SK-N-SH (cell line): ENCODE results near the gene BSPRY. TPM values are rescaled to one million over a fixed set of nuclear protein-coding genes. Genes with fewer than 3 reads are reported as not detected.

Experiments
- CTCF ChIA-PET: fragments of 300-600, 350-600 bp; formaldehyde crosslinking; extraction: SDS; loops from one replicate; lab custom pipeline; 2021; lab: Yijun Ruan, JAX
- POLR2A ChIA-PET: fragments of 350-600 bp; sonication (Branson Sonifier 250); formaldehyde crosslinking; extraction: SDS; loops from one replicate; lab custom pipeline; 2020; ENCODE audit warnings: antibody characterized with exemption, inconsistent platforms; lab: Yijun Ruan, JAX
- DNase-seq: peaks from one replicate; pipeline ENCODE4 v3.0.0; 2012
- H2AFZ ChIP-seq: fragments of 200-600 bp; sonication (generic); 2 replicates; pipeline ENCODE4 v1.8.1; 2016; ENCODE audit warnings: antibody characterized with exemption, mild to moderate bottlenecking, low read depth
- H3F3A ChIP-seq: fragments of 200-600 bp; sonication (generic); replicated peaks from 2 replicates; pipeline ENCODE3; 2016; ENCODE audit warnings: antibody characterized with exemption, mild to moderate bottlenecking; ENCODE audit not compliant: insufficient read depth
- H3K27ac ChIP-seq, 2 experiments: fragments of 200-500 bp in 1 of 2; fragments of 200-600 bp in 1 of 2; sonication (Bioruptor generic) in 1 of 2; sonication (generic), shearing (Covaris generic) in 1 of 2; 2 replicates each; pipeline versions ENCODE4 v1.5.1 to v1.6.1; 2014 to 2016; ENCODE audit warnings: low read depth in 2 of 2, inconsistent platforms in 1 of 2, low read length in 1 of 2, mild to moderate bottlenecking in 1 of 2, mixed read lengths in 1 of 2
- H3K27me3 ChIP-seq: fragments of 200-600 bp; sonication (generic), shearing (Covaris generic); 2 replicates; pipeline ENCODE4 v1.6.1; 2016; ENCODE audit warnings: mixed run types; ENCODE audit not compliant: insufficient read depth
- H3K36me3 ChIP-seq, 2 experiments: fragments of 200-500 bp in 1 of 2; fragments of 200-600 bp in 1 of 2; sonication (Bioruptor generic) in 1 of 2; sonication (generic) in 1 of 2; replicated peaks in 1 of 2; 2 replicates each; pipeline versions ENCODE3 to v1.5.1; 2014 to 2016; ENCODE audit warnings: low read length in 1 of 2, mild to moderate bottlenecking in 1 of 2; ENCODE audit not compliant: insufficient read depth in 2 of 2, control insufficient read depth in 1 of 2
- H3K4me1 ChIP-seq, 2 experiments: fragments of 200-500 bp in 1 of 2; fragments of 200-600 bp in 1 of 2; sonication (Bioruptor generic) in 1 of 2; sonication (generic), shearing (Covaris generic) in 1 of 2; 2 replicates each; pipeline versions ENCODE4 v1.5.1 to v1.6.1; 2014 to 2016; ENCODE audit warnings: low read depth in 1 of 2, low read length in 1 of 2, mixed run types in 1 of 2; ENCODE audit not compliant: insufficient read depth in 2 of 2, control insufficient read depth in 1 of 2
- H3K4me2 ChIP-seq: fragments of 200-600 bp; sonication (generic), shearing (Covaris generic); 2 replicates; pipeline ENCODE4 v1.6.1; 2017; ENCODE audit warnings: mixed run types
- H3K4me3 ChIP-seq, 2 experiments: fragments of 200-500 bp in 1 of 2; fragments of 200-600 bp in 1 of 2; sonication (Bioruptor generic) in 1 of 2; sonication (generic), shearing (Covaris generic) in 1 of 2; 2 replicates each; pipeline versions ENCODE4 v1.5.1 to v1.8.1; 2014 to 2016; ENCODE audit warnings: low read depth in 2 of 2, inconsistent platforms in 1 of 2, low read length in 1 of 2, mild to moderate bottlenecking in 1 of 2, mixed read lengths in 1 of 2, moderate library complexity in 1 of 2
- H3K79me2 ChIP-seq: fragments of 200-600 bp; sonication (generic); 2 replicates; pipeline ENCODE4 v1.8.1; 2017; ENCODE audit warnings: mild to moderate bottlenecking; ENCODE audit not compliant: insufficient read depth
- H3K9ac ChIP-seq: fragments of 200-600 bp; sonication (generic); 2 replicates; pipeline ENCODE4 v1.6.1; 2017; ENCODE audit warnings: mixed run types
- H3K9me2 ChIP-seq: fragments of 200-600 bp; sonication (generic); 2 replicates; pipeline ENCODE4 v1.6.1; 2017; ENCODE audit warnings: mixed run types
- H3K9me3 ChIP-seq: fragments of 200-600 bp; sonication (generic); 2 replicates; pipeline ENCODE4 v1.6.1; 2017; ENCODE audit warnings: mixed run types, mild to moderate bottlenecking, moderate library complexity
- H4K20me1 ChIP-seq: fragments of 200-600 bp; sonication (generic); 2 replicates; pipeline ENCODE4 v1.6.1; 2017; ENCODE audit warnings: mild to moderate bottlenecking, mixed run types; ENCODE audit not compliant: insufficient read depth
- EZH2phosphoT487 ChIP-seq: fragments of 200-600 bp; sonication (generic); IDR thresholded peaks from 2 replicates; pipeline ENCODE4 v1.6.1; 2017; ENCODE audit warnings: low read depth, mixed run types, mild to moderate bottlenecking, antibody characterized with exemption, moderate library complexity, borderline replicate concordance
- FOSL2 ChIP-seq: IDR thresholded peaks from 2 replicates; pipeline ENCODE4 v1.4.0; 2012; ENCODE audit warnings: low read depth, mild to moderate bottlenecking, moderate library complexity, borderline replicate concordance
- GABPA ChIP-seq: IDR thresholded peaks from 2 replicates; pipeline ENCODE4 v1.4.0; 2012; ENCODE audit warnings: low read depth, mild to moderate bottlenecking
- JUND ChIP-seq: IDR thresholded peaks from 2 replicates; pipeline ENCODE4 v1.4.0; 2012
- PBX3 ChIP-seq: IDR thresholded peaks from 2 replicates; pipeline ENCODE4; 2012
- RFX5 ChIP-seq: IDR thresholded peaks from 2 replicates; pipeline ENCODE4 v1.6.1; 2012; ENCODE audit warnings: mild to moderate bottlenecking, improper control_type of control experiment, low read length
- SMC3 ChIP-seq: IDR thresholded peaks from 2 replicates; pipeline ENCODE4 v1.6.1; 2012; ENCODE audit warnings: low read depth, low read length, improper control_type of control experiment
- TCF12 ChIP-seq: IDR thresholded peaks from 2 replicates; pipeline ENCODE4 v1.4.0; 2012
- USF1 ChIP-seq: IDR thresholded peaks from 2 replicates; pipeline ENCODE4 v1.4.0; 2012; ENCODE audit warnings: low read depth, borderline replicate concordance
- USF2 ChIP-seq: fragments of 150-350 bp; IDR thresholded peaks from 2 replicates; pipeline ENCODE4 v1.6.1; 2017; ENCODE audit warnings: antibody characterized with exemption, low read length, low read depth, borderline replicate concordance
- WGBS: methylation state at CpG from one replicate; pipeline ENCODE4 v1.1.6; 2017; ENCODE audit warnings: low lambda C conversion rate; 5-methylcytosine and 5-hydroxymethylcytosine counted together
- polyA plus RNA-seq, 3 experiments: library from polyadenylated mRNA; depleted of rRNA; stranded (reverse); fragments of >200 nt; gene quantifications; 2 replicates each; pipeline ENCODE4 v1.2.3, GENCODE V29; 2012

Gene BSPRY
- polyA plus RNA-seq, 1 of the 3 experiments (the other 2 are of a cell fraction): not detected

- Histone ChIP-seq H3F3A (peaks cover 10% of the 10 kb centered on the region), H2AFZ (no peak overlapping the region), H3K9me3 (no peaks in the 10 kb centered on the region), H3K4me3 (no peak overlapping the region), H3K4me1 (peaks cover 0 to 8% of the 10 kb centered on the region in 2 experiments; a peak in 2 of 4 replicates), H4K20me1 (no peaks in the 10 kb centered on the region), H3K4me2 (no peak overlapping the region), H3K9me2 (no peaks in the 10 kb centered on the region), H3K79me2 (no peaks in the 10 kb centered on the region), H3K27ac (no peak overlapping the region), H3K9ac (no peak overlapping the region), H3K36me3 (no peaks in the 10 kb centered on the region), H3K27me3 (no peaks in the 10 kb centered on the region; the same call in 1 of the 2 replicates)
- POLR2A ChIA-PET: interaction anchor here (1.0 kb wide), 1 partner anchor 20 kb away, joined by 3 read pairs; the partner anchor contains the start of gene WDR31
- CTCF ChIA-PET: no interaction called here
- no peak for DNase-seq
- TF ChIP-seq SMC3: no peak
- WGBS: 84% methylated on average over 14 of the region's 15 CpGs
Measured at GRCh38 chr9:113360242-113360842, 11.0 kb downstream of the BSPRY start.

- no peak for TF ChIP-seq USF1
- TF ChIP-seq PBX3: no peak
- TF ChIP-seq TCF12: peak; percentile 63
- no peak for TF ChIP-seq GABPA
- TF ChIP-seq FOSL2: peak; percentile 40; the same call in 1 of the 2 replicates
- no peak; the same call in 1 of the 2 replicates for TF ChIP-seq JUND
- no peak for TF ChIP-seq EZH2phosphoT487
- no peak for TF ChIP-seq USF2
- no peak for TF ChIP-seq RFX5
- Histone ChIP-seq H3K27me3 (no peaks in the 10 kb centered on the region), H4K20me1 (no peaks in the 10 kb centered on the region), H3K4me3 (no peak overlapping the region), H3K9ac (no peak overlapping the region), H3K4me1 (peaks cover 0 to 8% of the 10 kb centered on the region in 2 experiments; a peak in 2 of 4 replicates), H3K4me2 (peak overlapping the region; percentile 60; the same call in 1 of the 2 replicates), H3K9me2 (no peaks in the 10 kb centered on the region), H2AFZ (no peak overlapping the region), H3K36me3 (no peaks in the 10 kb centered on the region), H3K79me2 (no peaks in the 10 kb centered on the region), H3K27ac (no peak overlapping the region), H3K9me3 (no peaks in the 10 kb centered on the region), H3F3A (peaks cover 10% of the 10 kb centered on the region)
- WGBS: 55% methylated on average over 7 of the region's 7 CpGs
- no peak for DNase-seq
- ChIA-PET POLR2A (interaction anchor here (1.0 kb wide), 1 partner anchor 21 kb away, joined by 3 read pairs; the partner anchor contains the start of gene WDR31), CTCF (interaction anchor here (2.2 kb wide), 1 partner anchor 12 kb away, joined by 6 read pairs; the partner anchor contains the start of gene BSPRY)
Measured at GRCh38 chr9:113361304-113362018, 12.1 kb downstream of the BSPRY start.
